H1 (cell line): ENCODE measurements around the gene SLC7A11. TPM values are rescaled to one million over a fixed set of nuclear protein-coding genes. Genes with fewer than 3 reads are reported as not detected.

Experiments
- CTCF ChIA-PET: fragments of 300-600 bp; sonication (Branson Sonifier 250); formaldehyde crosslinking; loops from one replicate; lab custom pipeline; 2021; ENCODE audit not compliant: partially characterized antibody; lab: Charles Lee
- POLR2A ChIA-PET: fragments of 300-600 bp; sonication (Branson Sonifier 250); formaldehyde crosslinking; loops from one replicate; lab custom pipeline; 2021; ENCODE audit warnings: inconsistent platforms; ENCODE audit not compliant: partially characterized antibody; lab: Charles Lee
- DNase-seq, 2 experiments: peaks; one replicate each; pipeline versions ENCODE4 v3.0.0 to v3.0.0-alpha.2; 2010 to 2022; ENCODE audit warnings: low spot score in 2 of 2, low read depth in 1 of 2, mixed read lengths in 1 of 2
- FAIRE-seq: peaks from 2 replicates; lab custom pipeline; 2011; peaks lifted over from hg19 to GRCh38; lab: Jason Lieb, UNC
- H2AFZ ChIP-seq: 2 replicates; pipeline ENCODE4 v1.8.1; 2012; ENCODE audit warnings: low read length, inconsistent platforms
- H2AK5ac ChIP-seq: 2 replicates; pipeline ENCODE4 v1.6.1; 2013; ENCODE audit warnings: low read depth, low read length
- H2BK120ac ChIP-seq: replicated peaks from 2 replicates; pipeline ENCODE3; 2013; ENCODE audit warnings: low read depth, low read length, inconsistent platforms
- H2BK12ac ChIP-seq: 2 replicates; pipeline ENCODE4 v1.6.1; 2013; ENCODE audit warnings: low read depth, low read length
- H2BK15ac ChIP-seq: 2 replicates; pipeline ENCODE4 v1.6.1; 2013; ENCODE audit warnings: low read length
- H2BK20ac ChIP-seq: 2 replicates; pipeline ENCODE4 v1.6.1; 2013; ENCODE audit warnings: low read length
- H2BK5ac ChIP-seq: 2 replicates; pipeline ENCODE4 v1.6.1; 2013; ENCODE audit warnings: low read depth, low read length
- H3K14ac ChIP-seq: 2 replicates; pipeline ENCODE4 v1.6.1; 2013; ENCODE audit warnings: inconsistent platforms; ENCODE audit not compliant: insufficient read length
- H3K18ac ChIP-seq: 2 replicates; pipeline ENCODE4 v1.6.1; 2013; ENCODE audit warnings: low read length; ENCODE audit errors: extremely low read depth
- H3K23ac ChIP-seq: 2 replicates; pipeline ENCODE4 v1.6.1; 2013; ENCODE audit warnings: inconsistent platforms; ENCODE audit not compliant: insufficient read length
- H3K23me2 ChIP-seq: 2 replicates; pipeline ENCODE4 v1.6.1; 2013; ENCODE audit warnings: low read depth, low read length
- H3K27ac ChIP-seq: 2 replicates; pipeline ENCODE4 v1.6.1; 2011; ENCODE audit warnings: low read depth, low read length, inconsistent platforms
- H3K27me3 ChIP-seq, 4 experiments: replicated peaks in 1 of 4; 1 replicate in 1 of 4; 2 replicates in 3 of 4; pipeline versions ENCODE4 v1.6.1 to v1.8.1; 2011 to 2013; ENCODE audit warnings: low read length in 3 of 4, mild to moderate bottlenecking in 3 of 4, inconsistent platforms in 2 of 4, mixed read lengths in 2 of 4, moderate library complexity in 1 of 4; ENCODE audit not compliant: control insufficient read depth in 3 of 4, insufficient read depth in 3 of 4; ENCODE audit errors: extremely low read depth in 1 of 4
- H3K36me3 ChIP-seq, 4 experiments: 2 replicates each; pipeline versions ENCODE4 v1.6.1 to v1.8.1; 2011 to 2013; ENCODE audit warnings: mild to moderate bottlenecking in 4 of 4, low read length in 3 of 4, moderate library complexity in 2 of 4, control low read depth in 1 of 4, inconsistent platforms in 1 of 4; ENCODE audit not compliant: insufficient read depth in 4 of 4, control insufficient read depth in 2 of 4
- H3K4ac ChIP-seq: replicated peaks from 2 replicates; pipeline ENCODE3; 2013; ENCODE audit warnings: low read length, low read depth, mixed read lengths, inconsistent platforms; ENCODE audit not compliant: insufficient read length
- H3K4me1 ChIP-seq, 4 experiments: replicated peaks in 1 of 4; 1 replicate in 1 of 4; 2 replicates in 3 of 4; pipeline versions ENCODE4 v1.6.1 to v1.8.1; 2011 to 2013; ENCODE audit warnings: low read length in 3 of 4, inconsistent platforms in 2 of 4, mixed read lengths in 1 of 4; ENCODE audit not compliant: insufficient read depth in 4 of 4, control insufficient read depth in 3 of 4
- H3K4me2 ChIP-seq, 2 experiments: 2 replicates each; pipeline versions ENCODE4 v1.6.1 to v1.8.1; 2011 to 2013; ENCODE audit warnings: low read depth in 2 of 2, low read length in 2 of 2, control low read depth in 1 of 2, inconsistent platforms in 1 of 2, mild to moderate bottlenecking in 1 of 2; ENCODE audit not compliant: insufficient read depth in 1 of 2
- H3K4me3 ChIP-seq, 4 experiments: fragments of 200-600, 300-600 bp in 1 of 4; sonication (generic), shearing (Covaris generic), sonication (Bioruptor Twin) in 1 of 4; 2 replicates each; pipeline versions ENCODE4 v1.5.1 to v1.8.1; 2011 to 2016; ENCODE audit warnings: low read length in 4 of 4, low read depth in 3 of 4, control low read depth in 2 of 4, inconsistent platforms in 2 of 4, mild to moderate bottlenecking in 2 of 4, mixed read lengths in 1 of 4, moderate library complexity in 1 of 4; ENCODE audit not compliant: insufficient read depth in 2 of 4; ENCODE audit errors: extremely low read depth in 1 of 4
- H3K56ac ChIP-seq: replicated peaks from 2 replicates; pipeline ENCODE3; 2013; ENCODE audit warnings: low read depth, mild to moderate bottlenecking, mixed read lengths, low read length, inconsistent platforms; ENCODE audit not compliant: insufficient read length
- H3K79me1 ChIP-seq: 2 replicates; pipeline ENCODE4 v1.6.1; 2013; ENCODE audit warnings: low read depth, low read length, control low read depth
- H3K79me2 ChIP-seq, 2 experiments: 2 replicates each; pipeline versions ENCODE4 v1.6.1 to v1.8.1; 2012 to 2013; ENCODE audit warnings: low read length in 2 of 2, mild to moderate bottlenecking in 2 of 2, inconsistent platforms in 1 of 2; ENCODE audit not compliant: insufficient read depth in 2 of 2, control insufficient read depth in 1 of 2
- H3K9ac ChIP-seq, 4 experiments: replicated peaks in 1 of 4; 1 replicate in 1 of 4; 2 replicates in 3 of 4; pipeline versions ENCODE4 v1.6.1 to v1.8.1; 2011 to 2013; ENCODE audit warnings: low read depth in 3 of 4, low read length in 3 of 4, control low read depth in 2 of 4, mild to moderate bottlenecking in 2 of 4, moderate library complexity in 2 of 4, inconsistent platforms in 1 of 4; ENCODE audit errors: extremely low read depth in 1 of 4
- H3K9me3 ChIP-seq, 2 experiments: 2 replicates each; pipeline versions ENCODE4 v1.6.1 to v1.8.1; 2012 to 2013; ENCODE audit warnings: mild to moderate bottlenecking in 2 of 2, moderate library complexity in 2 of 2, control low read depth in 1 of 2, inconsistent platforms in 1 of 2, low read depth in 1 of 2, low read length in 1 of 2, mixed read lengths in 1 of 2; ENCODE audit not compliant: insufficient read depth in 2 of 2
- H4K20me1 ChIP-seq, 2 experiments: replicated peaks in 1 of 2; 2 replicates each; pipeline versions ENCODE3 to v1.8.1; 2011 to 2013; ENCODE audit warnings: inconsistent platforms in 2 of 2, low read length in 2 of 2, mild to moderate bottlenecking in 1 of 2; ENCODE audit not compliant: insufficient read depth in 2 of 2, control insufficient read depth in 1 of 2
- H4K5ac ChIP-seq: 2 replicates; pipeline ENCODE4 v1.6.1; 2013; ENCODE audit warnings: low read length, low read depth, mixed read lengths, inconsistent platforms; ENCODE audit not compliant: insufficient read length
- H4K8ac ChIP-seq: 2 replicates; pipeline ENCODE4 v1.8.0; 2013; ENCODE audit warnings: mild to moderate bottlenecking, moderate library complexity, low read length, inconsistent platforms; ENCODE audit not compliant: insufficient read depth; ENCODE audit errors: extremely low read depth
- H4K91ac ChIP-seq: replicated peaks from 2 replicates; pipeline ENCODE3; 2013; ENCODE audit warnings: low read length, mixed read lengths, inconsistent platforms; ENCODE audit not compliant: insufficient read length
- SP1 ChIP-seq: IDR thresholded peaks from 2 replicates; pipeline ENCODE4 v1.6.1; 2011; ENCODE audit warnings: low read depth, low read length
- WGBS, 2 experiments: shearing (Covaris generic) in 1 of 2; methylation state at CpG; one replicate each; pipeline versions ENCODE4 v1.1.6 to v1.1.7; 2013 to 2015; ENCODE audit warnings: low lambda C conversion rate in 2 of 2, mixed read lengths in 2 of 2, inconsistent platforms in 1 of 2, low coverage in 1 of 2, missing lambda C conversion rate in 1 of 2; ENCODE audit not compliant: insufficient replicate concordance in 2 of 2, insufficient coverage in 1 of 2, insufficient read length in 1 of 2; ENCODE audit errors: extremely low coverage in 1 of 2, missing lambda C conversion rate in 1 of 2; 5-methylcytosine and 5-hydroxymethylcytosine counted together
- polyA plus RNA-seq, 7 experiments: library from polyadenylated mRNA; depleted of rRNA in 3 of 7; stranded (reverse) in 5 of 7; unstranded in 2 of 7; fragments of >200 nt in 5 of 7; fragments of 200-250 nt in 2 of 7; gene quantifications; 1 replicate in 5 of 7; 2 replicates in 1 of 7; 4 replicates in 1 of 7; pipeline versions ENCODE4 v1.2.1 to v1.2.3, GENCODE V29; 2011 to 2013; ENCODE audit warnings: missing spikeins in 2 of 7, mixed read lengths in 2 of 7
- total RNA-seq: library from RNA; stranded (reverse); fragmentation: NEBNext Ultra II Directional; extraction: Animal tissue kit (Norgen Biotek cat#: 25700); gene quantifications from 2 replicates; pipeline ENCODE4 v1.2.1, GENCODE V29; 2021

Gene SLC7A11
- total and polyA plus RNA-seq, 2 of the 8 experiments (the other 6 are each of a cell fraction or from before 2014, with no cell fraction given) = 6.6 to 17.0 TPM

- no peak overlapping the region for H3K56ac ChIP-seq
- no peak overlapping the region for H2BK5ac ChIP-seq
- H3K79me1 ChIP-seq = no peaks in the 10 kb centered on the region
- no peak overlapping the region for H4K5ac ChIP-seq
- H2BK15ac ChIP-seq = no peak overlapping the region
- H3K4me1 ChIP-seq = peaks cover 0 to 17% (median 0%) of the 10 kb centered on the region in 4 experiments; a peak in 2 of 7 replicates
- no peak overlapping the region for H2BK120ac ChIP-seq
- no peak overlapping the region for H2AFZ ChIP-seq
- H2BK12ac ChIP-seq = no peak overlapping the region
- H4K8ac ChIP-seq = no peak overlapping the region
- H3K9ac ChIP-seq = no peak overlapping the region
- POLR2A ChIA-PET = interaction anchor here (8.3 kb wide), 1 partner anchor 11 kb away, joined by 90 read pairs; the partner anchor contains the start of gene SLC7A11
- H2AK5ac ChIP-seq = no peak overlapping the region
- no peak overlapping the region for H3K18ac ChIP-seq
- peaks cover 0 to 57% (median 4%) of the 10 kb centered on the region in 4 experiments; a peak in 4 of 8 replicates for H3K36me3 ChIP-seq
- no peak overlapping the region for H3K4me2 ChIP-seq
- FAIRE-seq (no peak), DNase-seq (no peak)
- H4K91ac ChIP-seq = no peak overlapping the region
- no peak overlapping the region for H2BK20ac ChIP-seq
- WGBS, 2 experiments = 82% methylated on average over 2 of the region's 2 CpGs; no CpG with 5 or more reads in 1 of the 2 experiments
- no peaks in the 10 kb centered on the region for H4K20me1 ChIP-seq
- H3K4me3 ChIP-seq = no peak overlapping the region
- H3K4ac ChIP-seq = no peak overlapping the region
- H3K23ac ChIP-seq = no peak overlapping the region
- H3K27me3 ChIP-seq = no peaks in the 10 kb centered on the region
- H3K23me2 ChIP-seq = no peaks in the 10 kb centered on the region
- H3K14ac ChIP-seq = no peak overlapping the region
- H3K79me2 ChIP-seq = peaks cover 0 to 16% of the 10 kb centered on the region in 2 experiments; a peak in 1 of 4 replicates
- no peak for TF ChIP-seq SP1
- CTCF ChIA-PET = interaction anchor here (1.3 to 2.2 kb wide), 2 partner anchors 46 to 266 kb away, joined by 3 to 4 read pairs; no protein-coding TSS in a partner anchor
- H3K27ac ChIP-seq = no peak overlapping the region
- no peaks in the 10 kb centered on the region for H3K9me3 ChIP-seq
Measured at GRCh38 chr4:138229160-138229559, 13.0 kb downstream of the SLC7A11 start.
